H1 (cell line): Measurements from ENCODE around the gene DRP2. TPM values are rescaled to one million over a fixed set of nuclear protein-coding genes. Genes with fewer than 3 reads are reported as not detected.

Experiments used
- CTCF ChIA-PET: fragments of 300-600 bp; sonication (Branson Sonifier 250); formaldehyde crosslinking; loops from one replicate; lab custom pipeline; 2021; ENCODE audit not compliant: partially characterized antibody; lab: Charles Lee
- POLR2A ChIA-PET: fragments of 300-600 bp; sonication (Branson Sonifier 250); formaldehyde crosslinking; loops from one replicate; lab custom pipeline; 2021; ENCODE audit warnings: inconsistent platforms; ENCODE audit not compliant: partially characterized antibody; lab: Charles Lee
- DNase-seq, 2 experiments: peaks; one replicate each; pipeline versions ENCODE4 v3.0.0 to v3.0.0-alpha.2; 2010 to 2022; ENCODE audit warnings: low spot score in 2 of 2, low read depth in 1 of 2, mixed read lengths in 1 of 2
- FAIRE-seq: peaks from 2 replicates; lab custom pipeline; 2011; peaks lifted over from hg19 to GRCh38; lab: Jason Lieb, UNC
- H2AFZ ChIP-seq: 2 replicates; pipeline ENCODE4 v1.8.1; 2012; ENCODE audit warnings: low read length, inconsistent platforms
- H2AK5ac ChIP-seq: 2 replicates; pipeline ENCODE4 v1.6.1; 2013; ENCODE audit warnings: low read depth, low read length
- H2BK120ac ChIP-seq: replicated peaks from 2 replicates; pipeline ENCODE3; 2013; ENCODE audit warnings: low read depth, low read length, inconsistent platforms
- H2BK12ac ChIP-seq: 2 replicates; pipeline ENCODE4 v1.6.1; 2013; ENCODE audit warnings: low read depth, low read length
- H2BK15ac ChIP-seq: 2 replicates; pipeline ENCODE4 v1.6.1; 2013; ENCODE audit warnings: low read length
- H2BK20ac ChIP-seq: 2 replicates; pipeline ENCODE4 v1.6.1; 2013; ENCODE audit warnings: low read length
- H2BK5ac ChIP-seq: 2 replicates; pipeline ENCODE4 v1.6.1; 2013; ENCODE audit warnings: low read depth, low read length
- H3K14ac ChIP-seq: 2 replicates; pipeline ENCODE4 v1.6.1; 2013; ENCODE audit warnings: inconsistent platforms; ENCODE audit not compliant: insufficient read length
- H3K18ac ChIP-seq: 2 replicates; pipeline ENCODE4 v1.6.1; 2013; ENCODE audit warnings: low read length; ENCODE audit errors: extremely low read depth
- H3K23ac ChIP-seq: 2 replicates; pipeline ENCODE4 v1.6.1; 2013; ENCODE audit warnings: inconsistent platforms; ENCODE audit not compliant: insufficient read length
- H3K23me2 ChIP-seq: 2 replicates; pipeline ENCODE4 v1.6.1; 2013; ENCODE audit warnings: low read depth, low read length
- H3K27ac ChIP-seq: 2 replicates; pipeline ENCODE4 v1.6.1; 2011; ENCODE audit warnings: low read depth, low read length, inconsistent platforms
- H3K27me3 ChIP-seq, 4 experiments: replicated peaks in 1 of 4; 1 replicate in 1 of 4; 2 replicates in 3 of 4; pipeline versions ENCODE4 v1.6.1 to v1.8.1; 2011 to 2013; ENCODE audit warnings: low read length in 3 of 4, mild to moderate bottlenecking in 3 of 4, inconsistent platforms in 2 of 4, mixed read lengths in 2 of 4, moderate library complexity in 1 of 4; ENCODE audit not compliant: control insufficient read depth in 3 of 4, insufficient read depth in 3 of 4; ENCODE audit errors: extremely low read depth in 1 of 4
- H3K36me3 ChIP-seq, 4 experiments: 2 replicates each; pipeline versions ENCODE4 v1.6.1 to v1.8.1; 2011 to 2013; ENCODE audit warnings: mild to moderate bottlenecking in 4 of 4, low read length in 3 of 4, moderate library complexity in 2 of 4, control low read depth in 1 of 4, inconsistent platforms in 1 of 4; ENCODE audit not compliant: insufficient read depth in 4 of 4, control insufficient read depth in 2 of 4
- H3K4ac ChIP-seq: replicated peaks from 2 replicates; pipeline ENCODE3; 2013; ENCODE audit warnings: low read length, low read depth, mixed read lengths, inconsistent platforms; ENCODE audit not compliant: insufficient read length
- H3K4me1 ChIP-seq, 4 experiments: replicated peaks in 1 of 4; 1 replicate in 1 of 4; 2 replicates in 3 of 4; pipeline versions ENCODE4 v1.6.1 to v1.8.1; 2011 to 2013; ENCODE audit warnings: low read length in 3 of 4, inconsistent platforms in 2 of 4, mixed read lengths in 1 of 4; ENCODE audit not compliant: insufficient read depth in 4 of 4, control insufficient read depth in 3 of 4
- H3K4me2 ChIP-seq, 2 experiments: 2 replicates each; pipeline versions ENCODE4 v1.6.1 to v1.8.1; 2011 to 2013; ENCODE audit warnings: low read depth in 2 of 2, low read length in 2 of 2, control low read depth in 1 of 2, inconsistent platforms in 1 of 2, mild to moderate bottlenecking in 1 of 2; ENCODE audit not compliant: insufficient read depth in 1 of 2
- H3K4me3 ChIP-seq, 4 experiments: fragments of 200-600, 300-600 bp in 1 of 4; sonication (generic), shearing (Covaris generic), sonication (Bioruptor Twin) in 1 of 4; 2 replicates each; pipeline versions ENCODE4 v1.5.1 to v1.8.1; 2011 to 2016; ENCODE audit warnings: low read length in 4 of 4, low read depth in 3 of 4, control low read depth in 2 of 4, inconsistent platforms in 2 of 4, mild to moderate bottlenecking in 2 of 4, mixed read lengths in 1 of 4, moderate library complexity in 1 of 4; ENCODE audit not compliant: insufficient read depth in 2 of 4; ENCODE audit errors: extremely low read depth in 1 of 4
- H3K56ac ChIP-seq: replicated peaks from 2 replicates; pipeline ENCODE3; 2013; ENCODE audit warnings: low read depth, mild to moderate bottlenecking, mixed read lengths, low read length, inconsistent platforms; ENCODE audit not compliant: insufficient read length
- H3K79me1 ChIP-seq: 2 replicates; pipeline ENCODE4 v1.6.1; 2013; ENCODE audit warnings: low read depth, low read length, control low read depth
- H3K79me2 ChIP-seq, 2 experiments: 2 replicates each; pipeline versions ENCODE4 v1.6.1 to v1.8.1; 2012 to 2013; ENCODE audit warnings: low read length in 2 of 2, mild to moderate bottlenecking in 2 of 2, inconsistent platforms in 1 of 2; ENCODE audit not compliant: insufficient read depth in 2 of 2, control insufficient read depth in 1 of 2
- H3K9ac ChIP-seq, 4 experiments: replicated peaks in 1 of 4; 1 replicate in 1 of 4; 2 replicates in 3 of 4; pipeline versions ENCODE4 v1.6.1 to v1.8.1; 2011 to 2013; ENCODE audit warnings: low read depth in 3 of 4, low read length in 3 of 4, control low read depth in 2 of 4, mild to moderate bottlenecking in 2 of 4, moderate library complexity in 2 of 4, inconsistent platforms in 1 of 4; ENCODE audit errors: extremely low read depth in 1 of 4
- H3K9me3 ChIP-seq, 2 experiments: 2 replicates each; pipeline versions ENCODE4 v1.6.1 to v1.8.1; 2012 to 2013; ENCODE audit warnings: mild to moderate bottlenecking in 2 of 2, moderate library complexity in 2 of 2, control low read depth in 1 of 2, inconsistent platforms in 1 of 2, low read depth in 1 of 2, low read length in 1 of 2, mixed read lengths in 1 of 2; ENCODE audit not compliant: insufficient read depth in 2 of 2
- H4K20me1 ChIP-seq, 2 experiments: replicated peaks in 1 of 2; 2 replicates each; pipeline versions ENCODE3 to v1.8.1; 2011 to 2013; ENCODE audit warnings: inconsistent platforms in 2 of 2, low read length in 2 of 2, mild to moderate bottlenecking in 1 of 2; ENCODE audit not compliant: insufficient read depth in 2 of 2, control insufficient read depth in 1 of 2
- H4K5ac ChIP-seq: 2 replicates; pipeline ENCODE4 v1.6.1; 2013; ENCODE audit warnings: low read length, low read depth, mixed read lengths, inconsistent platforms; ENCODE audit not compliant: insufficient read length
- H4K8ac ChIP-seq: 2 replicates; pipeline ENCODE4 v1.8.0; 2013; ENCODE audit warnings: mild to moderate bottlenecking, moderate library complexity, low read length, inconsistent platforms; ENCODE audit not compliant: insufficient read depth; ENCODE audit errors: extremely low read depth
- H4K91ac ChIP-seq: replicated peaks from 2 replicates; pipeline ENCODE3; 2013; ENCODE audit warnings: low read length, mixed read lengths, inconsistent platforms; ENCODE audit not compliant: insufficient read length
- BRCA1 ChIP-seq: IDR thresholded peaks from 2 replicates; pipeline ENCODE4 v1.6.1; 2012; ENCODE audit warnings: low read depth, low read length, improper control_type of control experiment
- E2F6 ChIP-seq: IDR thresholded peaks from 2 replicates; pipeline ENCODE4 v1.6.1; 2012; ENCODE audit warnings: inconsistent platforms
- MAX ChIP-seq: IDR thresholded peaks from 2 replicates; pipeline ENCODE4 v1.6.1; 2012; ENCODE audit warnings: inconsistent platforms
- POLR2AphosphoS5 ChIP-seq: IDR thresholded peaks from 2 replicates; pipeline ENCODE4 v1.6.1; 2011; ENCODE audit warnings: low read depth, low read length
- WGBS, 2 experiments: shearing (Covaris generic) in 1 of 2; methylation state at CpG; one replicate each; pipeline versions ENCODE4 v1.1.6 to v1.1.7; 2013 to 2015; ENCODE audit warnings: low lambda C conversion rate in 2 of 2, mixed read lengths in 2 of 2, inconsistent platforms in 1 of 2, low coverage in 1 of 2, missing lambda C conversion rate in 1 of 2; ENCODE audit not compliant: insufficient replicate concordance in 2 of 2, insufficient coverage in 1 of 2, insufficient read length in 1 of 2; ENCODE audit errors: extremely low coverage in 1 of 2, missing lambda C conversion rate in 1 of 2; 5-methylcytosine and 5-hydroxymethylcytosine counted together
- polyA plus RNA-seq, 7 experiments: library from polyadenylated mRNA; depleted of rRNA in 3 of 7; stranded (reverse) in 5 of 7; unstranded in 2 of 7; fragments of >200 nt in 5 of 7; fragments of 200-250 nt in 2 of 7; gene quantifications; 1 replicate in 5 of 7; 2 replicates in 1 of 7; 4 replicates in 1 of 7; pipeline versions ENCODE4 v1.2.1 to v1.2.3, GENCODE V29; 2011 to 2013; ENCODE audit warnings: missing spikeins in 2 of 7, mixed read lengths in 2 of 7
- total RNA-seq: library from RNA; stranded (reverse); fragmentation: NEBNext Ultra II Directional; extraction: Animal tissue kit (Norgen Biotek cat#: 25700); gene quantifications from 2 replicates; pipeline ENCODE4 v1.2.1, GENCODE V29; 2021

Gene DRP2
- total and polyA plus RNA-seq, 2 of the 8 experiments (the other 6 are each of a cell fraction or from before 2014, with no cell fraction given) = 0.18 to 0.20 TPM

- no peak for DNase-seq
- Histone ChIP-seq H3K9ac (no peak within 1 kb of the TSS), H3K27ac (no peak within 1 kb of the TSS), H3K36me3 (no peaks in the 10 kb centered on the region; a peak in 1 of 8 replicates), H3K9me3 (no peaks in the 10 kb centered on the region; a peak in 1 of 4 replicates), H3K4me3 (no peak within 1 kb of the TSS), H4K20me1 (no peaks in the 10 kb centered on the region), H4K91ac (no peak within 1 kb of the TSS), H3K23ac (no peak within 1 kb of the TSS), H2AFZ (no peak within 1 kb of the TSS), H3K18ac (no peak within 1 kb of the TSS), H4K5ac (no peak within 1 kb of the TSS), H3K56ac (no peak within 1 kb of the TSS), H3K79me1 (no peaks in the 10 kb centered on the region), H3K4me2 (no peak within 1 kb of the TSS), H2BK20ac (no peak within 1 kb of the TSS), H3K4ac (no peak within 1 kb of the TSS), H3K23me2 (no peaks in the 10 kb centered on the region), H3K14ac (no peak within 1 kb of the TSS), H3K79me2 (no peaks in the 10 kb centered on the region), H3K4me1 (no peaks in the 10 kb centered on the region), H2AK5ac (no peak within 1 kb of the TSS), H2BK12ac (no peak within 1 kb of the TSS), H4K8ac (no peak within 1 kb of the TSS), H2BK15ac (no peak within 1 kb of the TSS), H3K27me3 (no peaks in the 10 kb centered on the region), H2BK5ac (no peak within 1 kb of the TSS), H2BK120ac (no peak within 1 kb of the TSS)
- CTCF ChIA-PET = no interaction called here
- TF ChIP-seq E2F6 (peak; percentile 96), BRCA1 (no peak), MAX (peak; percentile 84), POLR2AphosphoS5 (no peak)
- POLR2A ChIA-PET = no interaction called here
- WGBS, 2 experiments = 80% methylated on average over 13 of the region's 75 CpGs; no CpG with 5 or more reads in 1 of the 2 experiments
- FAIRE-seq = no peak
Measured at GRCh38 chrX:101290957-101291603, 71.5 kb downstream of the DRP2 start, which contains the start of gene TAF7L. TAF7L (minus strand) TSS chrX:101291334; CDS start chrX:101287543, 3,791 bp downstream.
